Fibroblast of skin of left quadriceps (primary cell): ENCODE measurements around the gene MED27.
A peak's percentile ranks its signal among the peaks of the same experiment; 100 is the strongest.
"Not testable (repeated sequence)": the region's sequence is repeated elsewhere in the genome, so short reads cannot be mapped to it uniquely, and the experiment has no call there.

Experiments
- DNase-seq, 2 experiments: peaks; one replicate each; pipeline ENCODE4 v3.0.0-alpha.2; 2013; ENCODE audit warnings: low read depth in 2 of 2

The MED27 gene

DNA sequence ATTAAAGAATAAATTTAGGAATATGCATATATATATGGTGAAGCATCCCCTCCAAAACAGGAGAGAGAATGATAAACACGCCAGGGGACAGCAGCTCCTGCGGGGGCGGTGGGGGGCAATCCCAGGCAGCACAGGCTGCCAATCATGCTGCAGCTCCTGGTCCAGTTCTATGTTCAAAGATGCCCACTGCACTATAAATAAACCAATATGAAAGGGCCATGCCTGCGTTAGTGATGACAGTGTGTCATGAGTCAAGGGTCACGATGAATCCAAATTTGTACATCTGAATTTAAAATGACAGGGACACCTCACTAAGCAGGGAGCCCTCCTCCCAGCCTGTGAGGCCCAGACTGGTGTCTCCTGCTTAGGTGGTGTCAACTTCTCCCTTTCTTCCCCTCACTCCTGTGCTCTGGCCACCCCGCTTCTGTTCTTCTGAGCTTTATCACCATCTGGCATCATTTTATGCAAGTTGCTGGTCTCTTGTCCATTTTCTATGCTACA is 153.9 kb downstream of the MED27 start:
- DNase-seq, result no peak

DNA sequence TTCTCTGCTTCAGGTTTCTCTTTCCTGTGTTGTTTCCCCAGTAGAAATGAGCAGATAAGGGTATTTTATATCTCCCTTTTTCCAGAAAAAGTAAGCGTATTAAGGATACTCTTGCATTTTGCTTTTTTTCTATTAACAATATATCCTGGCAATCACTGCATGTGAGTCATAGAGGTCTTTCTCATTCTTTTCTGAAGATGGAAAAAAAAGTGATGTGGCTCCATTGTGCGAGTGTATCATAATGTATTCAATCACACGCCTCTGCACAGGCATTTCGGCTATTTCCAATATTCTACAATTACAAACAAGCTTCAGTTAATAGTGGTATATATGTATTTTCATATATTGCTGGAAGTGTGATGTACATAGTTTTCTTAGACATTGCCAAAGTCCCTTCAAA is 155.9 kb downstream of the MED27 start:
- DNase-seq, result no peak

DNA sequence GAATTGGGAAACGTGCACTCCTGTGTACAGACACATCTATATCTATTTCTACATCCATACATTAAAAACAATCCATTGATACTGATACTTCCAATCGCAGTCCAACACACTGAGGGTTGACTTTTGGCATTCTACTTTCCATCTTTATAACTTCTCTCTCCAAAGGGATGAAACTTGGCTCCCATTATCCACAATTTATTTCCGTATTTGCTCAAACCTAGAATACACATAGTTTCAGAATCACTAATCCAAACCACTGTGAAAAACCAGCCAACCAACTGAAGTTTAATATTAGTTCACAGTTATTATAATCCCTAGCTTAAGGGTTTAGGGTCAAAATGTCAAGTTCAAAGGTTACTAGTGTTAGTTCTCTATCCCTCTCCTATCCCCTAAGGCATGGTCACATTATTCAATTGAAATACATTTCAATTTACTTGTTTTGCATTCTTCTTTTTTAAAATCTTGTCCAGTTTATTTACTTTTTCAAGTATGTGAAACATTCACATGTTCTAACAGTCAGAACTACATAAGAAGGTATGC is 156.5 kb downstream of the MED27 start:
- DNase-seq, result no peak

DNA sequence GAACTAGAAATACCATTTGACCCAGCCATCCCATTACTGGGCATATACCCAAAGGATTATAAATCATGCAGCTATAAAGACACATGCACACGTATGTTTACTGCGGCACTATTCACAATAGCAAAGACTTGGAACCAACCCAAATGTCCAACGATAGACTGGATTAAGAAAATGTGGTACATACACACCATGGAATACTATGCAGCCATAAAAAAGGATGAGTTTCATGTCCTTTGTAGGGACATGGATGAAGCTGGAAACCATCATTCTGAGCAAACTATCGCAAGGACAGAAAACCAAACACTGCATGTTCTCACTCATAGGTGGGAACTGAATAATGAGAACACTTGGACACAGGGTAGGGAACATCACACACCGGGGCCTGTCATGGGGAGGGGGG is 158.0 kb downstream of the MED27 start:
- not testable (repeated sequence) for DNase-seq

DNA sequence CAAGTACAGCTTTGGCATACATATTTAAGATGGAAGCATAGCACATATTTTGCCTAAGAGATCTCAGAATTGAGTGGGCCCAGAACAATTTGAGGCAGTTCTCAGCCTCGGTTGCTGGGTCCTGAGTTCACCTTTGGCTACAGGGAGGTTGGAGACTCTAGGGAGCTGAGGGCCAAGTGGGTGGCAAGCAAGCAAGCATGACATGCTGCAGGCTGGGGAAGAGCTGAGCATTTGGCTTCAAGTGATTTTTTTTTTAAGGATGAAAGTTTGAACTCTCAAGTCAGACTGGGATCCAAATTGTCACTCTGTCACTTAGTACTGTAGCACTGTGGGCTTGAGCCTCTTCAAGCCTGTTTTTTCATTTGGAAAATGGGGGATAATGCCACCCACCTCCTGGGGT is 160.5 kb downstream of the MED27 start:
- DNase-seq, result no peak

DNA sequence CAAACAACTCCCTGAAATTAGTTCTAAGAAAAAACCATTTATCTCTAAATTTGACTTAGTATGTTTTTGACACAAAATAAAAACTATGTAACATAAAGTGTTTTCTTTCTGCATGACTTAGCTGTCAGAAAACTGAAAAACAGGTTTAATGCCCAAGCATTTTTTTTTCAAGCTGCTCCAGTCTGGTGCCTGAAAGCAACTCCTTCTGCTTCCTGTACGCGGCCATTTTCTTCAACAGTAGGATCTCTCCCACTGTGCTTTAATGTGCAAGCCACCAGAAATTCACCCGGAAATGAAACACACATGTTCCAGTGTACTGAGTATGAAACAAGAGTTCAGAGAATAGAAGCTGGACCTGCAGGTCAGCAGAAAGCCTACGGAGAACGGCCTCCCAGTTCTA is 161.2 kb downstream of the MED27 start:
- DNase-seq, result no peak

DNA sequence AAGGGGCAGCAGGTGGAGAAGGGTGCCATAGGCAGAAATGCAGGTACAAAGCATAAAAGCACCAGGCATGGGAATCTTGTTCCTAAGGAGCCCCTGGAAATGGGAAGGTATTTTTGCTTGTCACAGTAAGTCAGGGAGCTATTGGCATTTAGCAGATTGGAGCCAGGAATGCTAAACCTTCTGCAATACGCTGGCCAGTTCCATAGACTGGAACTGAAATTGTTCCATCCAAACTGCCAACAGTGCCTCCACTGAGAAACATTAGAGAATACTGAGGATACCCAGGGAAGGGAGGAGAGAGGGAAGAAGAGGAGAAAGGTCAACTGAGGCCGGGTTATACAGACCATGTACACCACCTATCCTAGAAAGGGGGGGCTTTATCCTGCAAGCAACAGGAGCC is 162.7 kb downstream of the MED27 start:
- DNase-seq, result no peak

DNA sequence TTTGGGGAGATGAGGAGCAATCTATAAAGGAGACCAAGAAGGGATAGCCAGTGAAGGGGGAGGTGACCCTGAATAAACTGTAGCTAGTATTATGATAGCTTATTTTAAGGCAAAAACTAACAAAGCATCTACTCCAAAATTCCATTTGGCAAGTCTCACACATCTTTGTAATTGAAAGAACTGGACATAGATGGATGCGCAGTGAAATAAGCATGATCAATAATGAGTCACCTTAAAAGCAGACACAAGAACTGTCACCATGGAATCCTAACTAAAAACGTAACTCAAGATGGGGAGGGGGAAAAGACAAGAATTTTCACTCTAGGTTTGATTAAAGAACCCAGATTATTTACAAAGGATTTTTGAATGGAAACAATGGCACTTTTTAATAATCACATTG is 164.5 kb downstream of the MED27 start:
- DNase-seq, result peak in 1 of 2 experiments; percentile 5

DNA sequence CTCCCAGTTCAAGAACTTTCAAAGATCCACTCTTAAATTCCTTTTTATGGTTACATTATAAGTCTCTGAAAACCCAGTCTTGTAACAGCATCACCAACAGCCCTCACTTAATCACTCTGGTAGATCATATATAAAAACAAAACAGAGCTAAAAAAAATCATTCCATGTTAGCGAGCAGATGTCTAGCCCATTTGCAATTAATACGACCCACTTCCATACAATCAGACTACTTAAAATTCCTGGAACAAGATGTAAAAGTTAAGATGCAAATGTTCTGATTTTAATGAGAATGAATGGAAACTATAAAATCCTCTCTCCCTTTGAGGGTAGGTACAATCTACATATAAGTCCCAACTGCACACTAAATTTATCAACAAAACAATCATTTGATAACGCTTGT is 167.0 kb downstream of the MED27 start:
- no peak for DNase-seq

DNA sequence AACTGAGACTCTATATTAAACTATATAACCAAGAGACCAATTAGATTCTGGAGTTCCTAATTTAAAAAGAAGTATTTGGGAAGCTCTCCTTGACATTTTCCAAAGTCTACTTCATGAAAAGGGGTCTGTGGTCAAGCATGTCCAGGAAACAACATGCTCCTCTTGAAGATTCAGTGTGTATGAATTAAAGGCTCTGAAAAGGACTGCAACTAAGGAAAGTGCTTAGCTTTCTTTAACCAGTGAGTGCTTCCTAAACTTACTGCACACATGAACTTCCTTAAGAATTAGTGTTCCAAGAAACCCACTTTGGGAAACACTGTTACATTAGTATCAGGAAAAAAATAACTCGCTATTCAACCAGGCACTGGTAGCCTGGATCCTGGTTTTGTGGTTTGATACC is 167.6 kb downstream of the MED27 start:
- DNase-seq, result no peak

DNA sequence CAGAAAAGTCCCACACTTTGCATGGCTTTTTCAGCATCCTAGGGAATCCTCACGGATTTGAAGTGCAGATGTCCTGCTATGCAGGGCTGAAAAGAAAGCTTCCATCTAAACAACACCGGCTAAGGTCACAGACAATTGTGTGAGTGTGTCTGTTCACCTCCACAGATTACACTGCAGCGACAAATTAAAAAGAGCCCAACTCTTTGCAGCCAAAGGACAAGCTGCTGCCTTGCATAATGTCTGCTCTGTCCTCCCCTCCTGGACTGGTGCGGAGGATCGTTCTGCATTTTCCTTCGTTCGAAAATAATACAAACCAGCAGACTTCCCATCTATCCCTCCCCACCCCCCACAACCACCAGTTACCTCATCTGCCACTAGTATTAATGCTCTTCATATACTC is 169.1 kb downstream of the MED27 start:
- no peak for DNase-seq

DNA sequence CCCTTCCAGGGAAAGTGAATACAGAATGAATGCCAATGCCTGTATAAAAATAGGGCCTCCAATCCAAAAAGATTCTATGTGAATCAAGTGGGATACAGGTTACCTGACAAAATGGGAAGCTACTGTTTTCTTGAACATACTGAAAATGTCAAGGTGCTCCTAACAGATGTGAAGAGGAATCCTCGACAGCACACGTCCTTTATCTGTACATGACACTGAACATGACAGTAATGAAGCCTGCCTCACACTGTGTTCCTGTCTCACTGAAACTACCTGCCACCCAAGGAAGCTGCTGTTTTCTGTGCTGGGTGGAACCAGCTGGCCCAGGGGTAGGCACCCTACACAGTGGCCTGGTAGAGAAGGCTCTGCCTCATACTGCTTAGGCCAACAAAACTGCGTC is 174.5 kb downstream of the MED27 start:
- no peak for DNase-seq

DNA sequence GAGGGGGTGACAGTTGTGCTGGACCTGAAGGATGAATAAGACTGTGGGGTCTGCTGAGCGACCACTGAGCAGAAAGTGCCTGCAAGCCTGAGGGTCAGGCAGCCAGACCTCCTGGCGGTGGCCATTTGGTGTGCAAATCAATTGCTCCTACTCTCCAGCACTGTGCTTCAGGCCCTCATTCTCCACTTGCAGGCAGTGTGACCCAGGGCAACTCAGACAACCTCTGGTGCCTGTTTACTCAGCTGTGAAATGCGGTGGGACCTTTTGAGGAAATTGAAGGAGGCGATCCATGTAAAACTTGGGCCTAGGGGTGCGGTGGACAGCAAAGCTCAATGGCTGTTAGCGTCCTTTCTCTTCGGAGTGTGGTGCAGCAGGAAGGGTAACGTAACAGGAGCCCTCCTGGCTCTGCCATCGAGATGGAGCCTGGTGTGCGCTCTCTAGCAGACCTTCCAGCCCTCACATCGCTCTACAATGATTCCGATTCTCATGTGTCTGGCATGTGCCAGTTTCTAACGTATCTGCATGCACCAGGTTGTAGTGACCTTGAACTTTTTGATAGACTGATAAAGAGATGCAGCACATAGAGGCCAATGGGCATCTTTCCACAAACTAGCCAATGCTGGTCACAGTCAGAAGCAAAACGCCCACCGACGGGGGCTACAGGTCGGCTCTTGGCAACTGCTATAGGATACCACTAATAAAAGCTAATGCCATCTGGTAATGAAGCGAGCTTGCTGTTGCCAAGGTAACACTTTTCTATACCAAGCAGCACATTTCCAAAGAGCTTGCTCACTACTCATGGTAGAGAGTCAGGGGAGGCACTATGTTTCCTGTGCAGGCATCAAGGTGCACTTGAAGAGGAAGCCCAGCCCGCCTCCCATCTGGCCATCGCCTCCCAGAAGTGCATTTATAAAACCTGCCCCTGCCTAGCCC is 180.1 kb downstream of the MED27 start:
- no peak for DNase-seq

DNA sequence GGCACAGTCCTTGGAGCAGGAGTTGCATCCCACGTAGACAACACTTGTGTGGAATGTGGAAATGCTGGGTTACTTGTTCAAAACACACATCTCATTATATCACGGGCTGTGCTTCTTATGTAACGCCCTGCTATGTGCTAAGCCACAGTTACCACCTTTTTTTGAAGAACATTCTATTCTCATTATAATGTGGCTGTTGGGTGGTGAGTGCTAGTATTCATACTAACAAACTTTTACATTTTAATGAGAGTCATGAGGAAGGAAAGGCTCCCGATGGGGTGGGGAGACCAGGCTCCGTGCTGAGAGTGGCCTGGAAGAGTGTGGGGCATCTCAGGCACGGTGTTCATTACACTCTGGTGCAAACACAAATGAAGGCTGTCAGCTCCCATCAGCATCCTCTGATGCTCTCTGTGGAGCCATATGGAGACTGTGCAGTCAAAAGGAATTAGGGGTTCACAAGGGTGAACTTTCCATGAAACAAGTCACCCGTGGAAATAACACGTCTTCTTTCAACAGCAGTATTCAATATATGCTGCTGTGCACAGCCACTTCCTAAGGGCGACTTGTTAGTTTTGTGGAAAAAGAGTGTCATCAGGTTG is 186.7 kb downstream of the MED27 start:
- DNase-seq, result no peak

DNA sequence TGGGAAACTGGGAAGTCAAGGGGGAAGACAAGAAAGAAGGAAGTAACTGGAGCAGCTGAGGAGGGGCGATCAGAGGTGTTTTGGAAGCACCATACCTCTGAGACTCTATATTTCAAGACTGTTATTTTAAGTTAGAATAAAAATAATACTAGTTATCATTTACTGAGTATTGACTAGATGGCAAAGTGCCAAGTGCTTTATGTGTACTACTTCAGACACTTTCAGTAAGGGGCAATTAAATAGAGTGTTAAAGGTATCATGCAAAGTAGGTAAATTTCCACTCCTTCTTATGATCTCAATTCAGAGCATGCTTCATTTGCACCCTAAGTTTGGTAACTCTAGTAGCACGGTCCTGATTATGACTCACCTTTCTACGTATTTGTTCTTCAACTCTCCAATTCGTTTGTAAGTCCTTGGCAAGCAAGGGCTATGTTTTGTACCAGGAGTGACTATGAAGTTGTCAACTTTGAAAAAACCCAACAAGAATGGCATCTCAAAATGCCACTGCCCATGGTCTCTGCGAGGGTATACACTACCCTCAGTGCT is 187.4 kb downstream of the MED27 start:
- no peak for DNase-seq

DNA sequence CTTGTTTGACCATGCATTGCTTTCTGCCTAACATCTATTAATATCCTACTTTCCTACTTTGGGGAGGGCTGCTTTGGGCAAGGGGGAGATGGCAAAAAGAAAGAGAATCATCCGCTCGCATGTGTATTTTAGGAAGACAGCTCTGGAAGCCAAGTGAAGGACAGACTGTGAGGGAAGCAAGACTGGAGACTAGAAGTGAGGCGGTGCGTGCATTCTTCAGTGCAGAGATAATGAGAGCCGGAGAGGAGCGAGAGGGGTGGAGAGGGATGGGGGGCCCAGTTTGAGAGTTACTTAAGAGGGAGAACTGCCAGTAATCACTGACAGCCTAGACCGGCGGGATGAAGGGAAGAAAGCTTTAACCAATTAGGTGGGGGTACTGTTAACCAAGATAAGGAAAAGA is 188.1 kb downstream of the MED27 start:
- DNase-seq, result no peak

DNA sequence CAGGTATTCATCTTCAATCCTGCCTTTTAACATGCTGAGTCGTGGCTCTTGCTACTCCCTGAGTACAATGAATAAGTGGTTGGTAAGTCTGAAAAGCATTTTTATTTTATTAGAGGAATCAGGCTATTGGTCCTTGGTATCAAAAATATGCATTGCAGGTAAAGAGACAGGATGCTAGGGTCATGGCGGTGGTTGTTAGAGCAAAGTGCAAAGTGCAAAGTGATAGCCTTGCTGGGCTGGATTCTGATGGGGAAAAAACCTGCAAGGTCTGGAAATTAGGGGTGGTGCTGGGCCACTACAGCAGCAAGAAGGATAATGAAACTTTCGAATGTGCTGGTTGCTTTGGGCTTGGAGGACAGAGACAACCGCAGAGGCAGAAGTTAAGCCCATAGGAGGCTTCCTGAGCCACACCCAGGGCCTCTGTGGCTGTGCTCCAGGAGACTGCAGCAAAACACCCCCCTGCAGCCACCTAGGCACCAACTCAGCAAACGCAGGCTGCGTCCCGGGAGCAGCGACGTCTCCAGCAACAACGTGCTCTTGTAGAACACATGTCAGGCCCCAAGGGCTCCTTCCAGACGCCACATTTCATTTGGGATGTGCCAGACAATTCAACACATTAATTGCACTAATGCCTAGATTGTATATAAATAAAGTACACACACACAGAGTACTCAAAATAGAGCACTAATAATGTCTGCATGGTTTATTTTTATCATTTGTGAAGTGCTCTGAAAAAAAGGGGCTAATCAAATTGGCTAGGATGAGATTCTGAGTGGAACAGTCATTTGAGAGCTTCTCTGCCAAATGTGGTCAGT is 190.0 kb downstream of the MED27 start:
- no peak for DNase-seq

DNA sequence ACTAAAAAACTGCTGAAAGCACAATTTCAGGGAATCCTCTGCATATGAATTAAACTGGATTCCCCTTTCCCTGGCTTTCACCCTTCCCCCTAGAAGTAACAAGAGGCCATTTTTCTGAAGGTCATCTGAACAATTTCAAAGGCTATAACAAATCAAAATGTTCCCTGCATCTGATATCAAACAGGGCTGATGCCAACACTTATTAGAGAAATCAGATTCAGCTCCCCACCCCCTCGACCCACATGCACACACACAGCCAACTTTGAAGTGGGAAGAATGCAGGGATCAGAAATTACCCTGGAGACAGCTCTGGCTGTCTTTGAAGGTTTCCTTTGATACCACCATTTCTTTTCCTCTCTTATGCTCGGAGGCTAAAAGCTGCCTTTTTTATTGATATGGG is 190.7 kb downstream of the MED27 start:
- no peak for DNase-seq

DNA sequence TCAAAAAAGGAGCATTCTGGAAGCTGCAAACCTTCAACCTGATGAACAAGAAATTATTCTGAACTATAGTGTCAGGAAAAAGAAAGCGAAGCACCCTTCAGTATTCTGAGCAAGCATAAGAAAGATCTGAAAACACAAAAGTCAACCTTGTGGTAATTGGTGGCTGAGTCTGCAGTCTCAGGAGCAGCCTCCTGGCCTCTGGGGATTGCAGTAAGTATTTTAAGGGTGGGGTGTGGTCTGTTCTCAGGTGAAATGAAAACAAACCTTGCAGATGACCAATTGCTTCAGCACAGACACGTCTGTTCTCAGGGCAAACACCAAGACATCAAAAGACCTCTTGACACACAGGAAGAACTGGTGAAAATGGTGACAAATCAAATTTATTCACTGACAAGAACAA is 192.0 kb downstream of the MED27 start:
- DNase-seq, result no peak

DNA sequence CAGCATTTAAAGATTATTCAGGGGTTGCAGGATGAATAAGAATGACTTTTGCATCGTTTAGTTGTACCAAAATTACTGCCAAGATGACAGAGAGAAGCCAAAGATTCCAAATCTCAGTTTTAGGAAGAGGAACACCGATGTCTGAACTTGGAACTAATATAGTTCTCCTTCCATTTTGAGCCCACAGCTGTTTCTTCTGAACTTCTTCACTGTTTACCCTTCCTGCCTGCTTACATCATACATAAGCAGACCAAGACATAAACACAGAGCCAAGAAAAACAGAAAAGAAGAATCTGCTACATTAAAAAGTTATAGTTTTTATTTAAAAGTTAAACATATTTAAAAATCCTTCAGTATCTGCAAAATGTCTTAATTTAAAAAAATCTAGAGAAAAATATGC is 192.8 kb downstream of the MED27 start:
- peak in 1 of 2 experiments; percentile 0 for DNase-seq

DNA sequence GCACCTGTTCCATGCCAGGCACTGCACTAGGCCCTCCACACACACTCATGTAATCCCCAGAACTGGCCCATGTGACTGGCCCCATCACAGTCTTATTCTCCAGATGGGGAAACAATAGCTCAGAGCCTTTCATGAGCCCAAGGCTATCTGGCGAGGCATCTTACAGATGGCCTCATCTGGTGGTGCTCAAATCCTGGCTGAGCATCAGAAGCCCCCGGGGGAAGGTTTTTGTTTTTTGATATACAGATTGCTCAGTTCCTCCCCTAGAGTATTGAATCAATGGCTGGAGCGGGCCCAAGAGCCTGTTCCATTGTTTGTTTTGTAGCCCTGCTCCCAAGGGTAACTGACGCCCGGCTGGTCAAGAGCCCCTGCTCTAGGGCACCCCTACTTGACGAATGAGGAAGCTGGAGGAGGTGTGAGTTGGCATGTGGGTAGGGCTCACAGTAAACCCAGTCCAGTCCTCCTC is 194.5 kb downstream of the MED27 start:
- DNase-seq, result no peak

DNA sequence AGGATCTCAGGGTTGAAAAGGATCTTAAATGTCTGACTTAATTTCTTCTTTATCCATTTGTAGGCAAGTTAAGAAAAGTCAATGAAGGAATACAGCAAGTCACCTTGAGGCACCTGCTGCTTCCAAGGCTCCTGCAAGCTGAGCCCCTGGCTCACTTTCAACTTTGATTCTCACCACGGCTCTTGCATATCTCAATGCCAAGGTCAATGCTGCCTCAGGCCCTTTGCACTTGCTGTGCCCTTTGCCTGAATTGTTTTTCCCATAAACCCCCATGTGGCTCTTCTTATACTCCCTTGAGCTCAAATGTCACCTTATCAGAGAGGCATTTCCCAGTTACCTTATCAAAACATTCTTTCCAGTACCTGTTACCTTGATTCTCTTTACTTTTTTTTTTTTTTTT is 195.4 kb downstream of the MED27 start:
- DNase-seq, result no peak
